ENCODE results near the gene CHPF.

CHPF gene, protein sequence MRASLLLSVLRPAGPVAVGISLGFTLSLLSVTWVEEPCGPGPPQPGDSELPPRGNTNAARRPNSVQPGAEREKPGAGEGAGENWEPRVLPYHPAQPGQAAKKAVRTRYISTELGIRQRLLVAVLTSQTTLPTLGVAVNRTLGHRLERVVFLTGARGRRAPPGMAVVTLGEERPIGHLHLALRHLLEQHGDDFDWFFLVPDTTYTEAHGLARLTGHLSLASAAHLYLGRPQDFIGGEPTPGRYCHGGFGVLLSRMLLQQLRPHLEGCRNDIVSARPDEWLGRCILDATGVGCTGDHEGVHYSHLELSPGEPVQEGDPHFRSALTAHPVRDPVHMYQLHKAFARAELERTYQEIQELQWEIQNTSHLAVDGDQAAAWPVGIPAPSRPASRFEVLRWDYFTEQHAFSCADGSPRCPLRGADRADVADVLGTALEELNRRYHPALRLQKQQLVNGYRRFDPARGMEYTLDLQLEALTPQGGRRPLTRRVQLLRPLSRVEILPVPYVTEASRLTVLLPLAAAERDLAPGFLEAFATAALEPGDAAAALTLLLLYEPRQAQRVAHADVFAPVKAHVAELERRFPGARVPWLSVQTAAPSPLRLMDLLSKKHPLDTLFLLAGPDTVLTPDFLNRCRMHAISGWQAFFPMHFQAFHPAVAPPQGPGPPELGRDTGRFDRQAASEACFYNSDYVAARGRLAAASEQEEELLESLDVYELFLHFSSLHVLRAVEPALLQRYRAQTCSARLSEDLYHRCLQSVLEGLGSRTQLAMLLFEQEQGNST

GRCh38 chr2:219543596-219544358, at the start of gene CHPF, which contains the start of gene TMEM198:
TSS of gene CHPF (minus strand) at chr2:219543809. CDS start at chr2:219543538, 271 bp downstream.
TSS of gene TMEM198 (plus strand) at chr2:219544028. CDS start at chr2:219544728, 700 bp downstream.
- peak; percentile 76 to 81 for DNase-seq (ENCODE audit: low read depth in 2 of 2)

DNA sequence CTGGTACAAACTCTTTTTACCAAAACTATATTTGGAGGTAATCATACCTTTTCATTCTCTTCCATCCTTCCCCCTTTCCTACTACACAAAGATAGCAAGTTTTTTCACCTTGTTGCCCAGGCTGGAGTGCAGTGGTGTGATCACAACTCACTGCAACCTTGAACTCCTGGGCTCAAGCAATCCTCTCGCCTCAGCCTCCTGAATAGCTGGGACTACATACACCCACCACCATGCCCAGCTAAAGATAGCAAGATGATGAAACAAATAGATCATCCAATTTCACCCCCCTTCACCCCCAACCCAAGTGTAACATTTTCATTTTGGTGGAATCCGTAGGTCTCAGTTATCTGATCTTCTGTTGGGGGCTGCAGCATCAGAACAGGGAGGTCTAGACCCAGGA, 49.5 kb upstream of the CHPF start:
- DNase-seq (ENCODE audit: low read depth in 2 of 2) = no peak

- DNase-seq (ENCODE audit: low read depth in 2 of 2) = no peak
Measured at GRCh38 chr2:219592736-219593135, 49.1 kb upstream of the CHPF start.

DNA sequence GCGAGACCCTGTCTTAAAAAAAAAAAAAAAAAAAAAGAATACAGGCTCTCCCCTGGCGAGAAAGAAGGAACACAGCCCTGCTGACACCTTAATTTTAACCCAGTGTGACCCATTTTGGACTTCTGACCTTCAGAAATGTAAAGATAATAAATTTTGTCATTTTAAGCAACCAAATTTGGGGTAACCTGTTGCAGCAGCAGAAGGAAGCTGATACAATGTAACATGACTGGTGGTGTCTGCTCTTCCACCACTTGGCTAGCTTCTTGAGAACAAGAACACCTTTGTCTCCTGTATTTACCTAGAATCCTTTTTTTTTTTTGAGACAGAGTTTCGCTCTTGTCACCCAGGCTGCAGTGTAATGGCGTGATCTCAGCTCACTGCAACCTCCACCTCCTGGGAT, 47.5 kb upstream of the CHPF start:
- DNase-seq (ENCODE audit: low read depth in 2 of 2) = no peak

DNA sequence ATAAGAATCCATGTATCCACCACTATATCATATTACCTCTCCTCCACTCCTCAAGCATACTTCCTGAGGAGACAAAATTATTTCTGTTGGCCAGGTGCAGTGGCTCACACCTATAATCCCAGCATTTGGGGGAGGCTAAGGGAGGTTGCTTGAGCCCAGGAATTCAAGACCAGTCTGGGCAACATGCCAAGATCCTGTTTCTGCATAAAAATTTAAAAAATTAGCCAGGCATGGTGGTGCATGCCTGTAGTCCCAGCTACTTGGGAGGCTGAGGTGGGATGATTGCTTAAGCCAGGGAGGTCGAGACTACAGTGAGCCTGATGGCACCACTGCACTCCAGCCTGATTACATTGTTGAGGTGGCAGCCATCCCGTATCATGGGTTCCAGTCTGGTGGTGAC, 37.7 kb upstream of the CHPF start:
- no peak for DNase-seq (ENCODE audit: low read depth in 2 of 2)

GRCh38 chr2:219578811-219579613, 35.4 kb upstream of the CHPF start:
- no peak for DNase-seq (ENCODE audit: low read depth in 2 of 2)

GRCh38 chr2:219576505-219577388, 33.1 kb upstream of the CHPF start:
- DNase-seq (ENCODE audit: low read depth in 2 of 2) = no peak

DNA sequence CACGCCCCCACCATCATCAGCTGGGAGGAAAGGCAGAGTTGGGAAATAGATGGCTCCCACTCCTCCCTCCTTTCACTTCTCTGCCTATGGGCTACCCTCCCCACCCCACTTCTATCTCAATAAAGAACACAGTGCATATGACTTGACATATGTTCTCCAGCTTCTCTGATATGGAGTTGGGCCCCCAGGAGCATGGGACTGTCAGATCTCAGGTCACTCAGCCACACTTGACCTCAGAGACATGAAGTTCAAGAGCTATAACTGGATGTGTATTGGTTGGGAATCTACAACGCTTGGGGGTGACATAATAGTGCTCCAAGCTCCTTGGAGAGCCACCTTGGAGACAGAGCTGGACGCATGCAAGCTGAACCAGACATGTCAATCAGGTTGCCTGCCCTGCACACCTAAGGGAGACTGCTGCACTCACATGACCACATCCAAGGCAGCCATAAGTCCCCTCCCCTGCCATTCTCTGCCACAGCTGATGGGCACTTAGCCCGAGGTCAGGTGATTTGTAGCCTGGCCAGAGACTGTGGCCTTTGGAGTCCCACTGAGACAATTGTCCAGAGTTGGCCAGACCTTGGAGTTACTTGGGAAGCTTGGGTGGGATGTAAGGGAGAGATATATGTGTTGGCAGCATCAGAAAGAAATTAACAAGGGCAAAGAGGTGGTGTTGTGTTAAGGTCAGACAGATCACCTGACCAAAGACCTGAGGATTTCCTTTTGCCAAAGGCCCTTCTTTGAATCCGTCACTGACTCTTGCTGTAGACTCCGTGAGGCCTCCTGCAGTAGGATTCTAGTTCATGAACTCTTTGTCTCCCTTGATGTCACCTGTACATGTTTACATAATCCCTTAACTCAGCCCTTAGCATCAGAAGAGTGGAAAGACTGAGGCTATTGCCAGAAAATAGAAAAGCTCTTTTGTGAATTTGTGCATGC, 32.2 kb upstream of the CHPF start:
- no peak for DNase-seq (ENCODE audit: low read depth in 2 of 2)

DNA sequence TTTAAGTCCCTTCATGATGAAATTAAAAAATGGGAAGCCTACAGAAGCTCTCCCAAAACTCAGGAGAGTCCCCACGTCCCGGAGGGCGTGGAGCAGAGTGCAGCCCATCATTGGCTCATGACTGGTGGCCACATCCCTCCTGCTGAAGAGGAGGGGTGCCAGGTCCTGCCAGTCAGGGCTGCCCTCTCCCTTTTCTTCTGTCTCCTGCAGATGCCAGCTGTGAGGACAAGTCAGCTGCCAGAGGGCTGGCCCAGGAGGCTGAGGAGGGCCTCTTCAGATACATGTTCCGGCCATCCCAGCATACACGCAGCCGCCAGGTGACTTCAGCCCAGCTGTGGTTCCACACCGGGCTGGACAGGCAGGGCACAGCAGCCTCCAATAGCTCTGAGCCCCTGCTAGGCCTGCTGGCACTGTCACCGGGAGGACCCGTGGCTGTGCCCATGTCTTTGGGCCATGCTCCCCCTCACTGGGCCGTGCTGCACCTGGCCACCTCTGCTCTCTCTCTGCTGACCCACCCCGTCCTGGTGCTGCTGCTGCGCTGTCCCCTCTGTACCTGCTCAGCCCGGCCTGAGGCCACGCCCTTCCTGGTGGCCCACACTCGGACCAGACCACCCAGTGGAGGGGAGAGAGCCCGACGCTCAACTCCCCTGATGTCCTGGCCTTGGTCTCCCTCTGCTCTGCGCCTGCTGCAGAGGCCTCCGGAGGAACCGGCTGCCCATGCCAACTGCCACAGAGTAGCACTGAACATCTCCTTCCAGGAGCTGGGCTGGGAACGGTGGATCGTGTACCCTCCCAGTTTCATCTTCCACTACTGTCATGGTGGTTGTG, 31.1 kb upstream of the CHPF start:
- no peak for DNase-seq (ENCODE audit: low read depth in 2 of 2)

- DNase-seq (ENCODE audit: low read depth in 2 of 2) = no peak
Measured at GRCh38 chr2:219573166-219573565, 29.6 kb upstream of the CHPF start.

DNA sequence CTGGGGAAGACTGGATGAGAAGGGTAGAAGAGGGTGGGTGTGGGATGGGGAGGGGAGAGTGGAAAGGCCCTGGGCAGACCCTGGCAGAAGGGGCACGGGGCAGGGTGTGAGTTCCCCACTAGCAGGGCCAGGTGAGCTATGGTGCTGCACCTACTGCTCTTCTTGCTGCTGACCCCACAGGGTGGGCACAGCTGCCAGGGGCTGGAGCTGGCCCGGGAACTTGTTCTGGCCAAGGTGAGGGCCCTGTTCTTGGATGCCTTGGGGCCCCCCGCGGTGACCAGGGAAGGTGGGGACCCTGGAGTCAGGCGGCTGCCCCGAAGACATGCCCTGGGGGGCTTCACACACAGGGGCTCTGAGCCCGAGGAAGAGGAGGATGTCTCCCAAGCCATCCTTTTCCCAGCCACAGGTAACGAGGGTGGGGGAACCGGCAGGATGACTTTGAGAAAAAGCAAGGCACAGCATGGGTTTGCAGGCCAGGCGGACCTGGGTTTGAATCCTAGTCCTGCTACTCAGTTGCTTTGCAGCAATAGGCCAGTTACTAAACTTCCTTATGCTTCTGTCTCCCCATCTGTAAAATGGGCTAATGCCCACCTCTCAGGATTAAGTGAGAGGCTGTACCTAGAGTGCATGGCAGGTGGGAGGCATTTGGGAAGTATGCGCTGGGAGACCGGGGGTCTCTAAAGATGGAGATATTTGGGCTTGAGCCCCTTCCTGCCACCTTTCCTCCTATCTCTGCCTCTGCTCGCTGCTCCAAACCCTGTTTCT, 28.8 kb upstream of the CHPF start, which contains the start of gene INHA:
TSS of gene INHA (plus strand) at position 74 of the 765 bp plus-strand sequence. CDS start at position 139, 65 bp downstream.
- DNase-seq (ENCODE audit: low read depth in 2 of 2) = no peak

- no peak for DNase-seq (ENCODE audit: low read depth in 2 of 2)
Measured at GRCh38 chr2:219571311-219572236, 28.0 kb upstream of the CHPF start, which contains the start of gene OBSL1. TSS of gene OBSL1 (minus strand) at chr2:219571539. CDS start at chr2:219571232, 307 bp downstream.

GRCh38 chr2:219570924-219571310, 27.3 kb upstream of the CHPF start:
- no peak for DNase-seq (ENCODE audit: low read depth in 2 of 2)

GRCh38 chr2:219570194-219570923, 26.8 kb upstream of the CHPF start:
- no peak for DNase-seq (ENCODE audit: low read depth in 2 of 2)

DNA sequence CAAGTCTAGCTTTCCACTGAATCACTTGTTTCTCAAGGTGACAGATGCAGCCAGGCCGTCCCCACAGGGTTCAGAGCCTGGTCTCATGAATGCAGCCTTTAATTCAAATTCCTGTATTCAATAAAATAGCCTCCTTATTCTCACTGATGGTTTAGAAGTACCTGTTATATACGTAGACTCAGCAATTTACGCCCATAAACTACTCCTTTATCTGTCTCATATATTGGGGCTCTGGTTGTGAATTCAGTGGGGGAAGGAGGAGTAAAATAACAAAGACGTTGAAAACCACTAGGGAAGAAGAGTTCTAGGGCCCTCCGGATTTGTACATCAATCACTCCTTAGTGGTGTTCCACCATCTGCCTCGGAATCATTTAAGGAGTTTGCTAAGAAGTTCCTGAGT, 26.0 kb upstream of the CHPF start:
- DNase-seq (ENCODE audit: low read depth in 2 of 2) = no peak

Data from stimulated activated CD8-positive, alpha-beta memory T cell treated with anti-CD3 and anti-CD28 coated beads, Interleukin-2, amount 100 ng/mL, for 1 hour (primary cell).